H1 (cell line): Measurements from ENCODE around the gene PLEKHA3. TPM values are rescaled to one million over a fixed set of nuclear protein-coding genes. Genes with fewer than 3 reads are reported as not detected.

Experiments
- CTCF ChIA-PET: fragments of 300-600 bp; sonication (Branson Sonifier 250); formaldehyde crosslinking; loops from one replicate; lab custom pipeline; 2021; ENCODE audit not compliant: partially characterized antibody; lab: Charles Lee
- POLR2A ChIA-PET: fragments of 300-600 bp; sonication (Branson Sonifier 250); formaldehyde crosslinking; loops from one replicate; lab custom pipeline; 2021; ENCODE audit warnings: inconsistent platforms; ENCODE audit not compliant: partially characterized antibody; lab: Charles Lee
- DNase-seq, 2 experiments: peaks; one replicate each; pipeline versions ENCODE4 v3.0.0 to v3.0.0-alpha.2; 2010 to 2022; ENCODE audit warnings: low spot score in 2 of 2, low read depth in 1 of 2, mixed read lengths in 1 of 2
- FAIRE-seq: peaks from 2 replicates; lab custom pipeline; 2011; peaks lifted over from hg19 to GRCh38; lab: Jason Lieb, UNC
- H2AFZ ChIP-seq: 2 replicates; pipeline ENCODE4 v1.8.1; 2012; ENCODE audit warnings: low read length, inconsistent platforms
- H2AK5ac ChIP-seq: 2 replicates; pipeline ENCODE4 v1.6.1; 2013; ENCODE audit warnings: low read depth, low read length
- H2BK120ac ChIP-seq: replicated peaks from 2 replicates; pipeline ENCODE3; 2013; ENCODE audit warnings: low read depth, low read length, inconsistent platforms
- H2BK12ac ChIP-seq: 2 replicates; pipeline ENCODE4 v1.6.1; 2013; ENCODE audit warnings: low read depth, low read length
- H2BK15ac ChIP-seq: 2 replicates; pipeline ENCODE4 v1.6.1; 2013; ENCODE audit warnings: low read length
- H2BK20ac ChIP-seq: 2 replicates; pipeline ENCODE4 v1.6.1; 2013; ENCODE audit warnings: low read length
- H2BK5ac ChIP-seq: 2 replicates; pipeline ENCODE4 v1.6.1; 2013; ENCODE audit warnings: low read depth, low read length
- H3K14ac ChIP-seq: 2 replicates; pipeline ENCODE4 v1.6.1; 2013; ENCODE audit warnings: inconsistent platforms; ENCODE audit not compliant: insufficient read length
- H3K18ac ChIP-seq: 2 replicates; pipeline ENCODE4 v1.6.1; 2013; ENCODE audit warnings: low read length; ENCODE audit errors: extremely low read depth
- H3K23ac ChIP-seq: 2 replicates; pipeline ENCODE4 v1.6.1; 2013; ENCODE audit warnings: inconsistent platforms; ENCODE audit not compliant: insufficient read length
- H3K23me2 ChIP-seq: 2 replicates; pipeline ENCODE4 v1.6.1; 2013; ENCODE audit warnings: low read depth, low read length
- H3K27ac ChIP-seq: 2 replicates; pipeline ENCODE4 v1.6.1; 2011; ENCODE audit warnings: low read depth, low read length, inconsistent platforms
- H3K27me3 ChIP-seq, 4 experiments: replicated peaks in 1 of 4; 1 replicate in 1 of 4; 2 replicates in 3 of 4; pipeline versions ENCODE4 v1.6.1 to v1.8.1; 2011 to 2013; ENCODE audit warnings: low read length in 3 of 4, mild to moderate bottlenecking in 3 of 4, inconsistent platforms in 2 of 4, mixed read lengths in 2 of 4, moderate library complexity in 1 of 4; ENCODE audit not compliant: control insufficient read depth in 3 of 4, insufficient read depth in 3 of 4; ENCODE audit errors: extremely low read depth in 1 of 4
- H3K36me3 ChIP-seq, 4 experiments: 2 replicates each; pipeline versions ENCODE4 v1.6.1 to v1.8.1; 2011 to 2013; ENCODE audit warnings: mild to moderate bottlenecking in 4 of 4, low read length in 3 of 4, moderate library complexity in 2 of 4, control low read depth in 1 of 4, inconsistent platforms in 1 of 4; ENCODE audit not compliant: insufficient read depth in 4 of 4, control insufficient read depth in 2 of 4
- H3K4ac ChIP-seq: replicated peaks from 2 replicates; pipeline ENCODE3; 2013; ENCODE audit warnings: low read length, low read depth, mixed read lengths, inconsistent platforms; ENCODE audit not compliant: insufficient read length
- H3K4me1 ChIP-seq, 4 experiments: replicated peaks in 1 of 4; 1 replicate in 1 of 4; 2 replicates in 3 of 4; pipeline versions ENCODE4 v1.6.1 to v1.8.1; 2011 to 2013; ENCODE audit warnings: low read length in 3 of 4, inconsistent platforms in 2 of 4, mixed read lengths in 1 of 4; ENCODE audit not compliant: insufficient read depth in 4 of 4, control insufficient read depth in 3 of 4
- H3K4me2 ChIP-seq, 2 experiments: 2 replicates each; pipeline versions ENCODE4 v1.6.1 to v1.8.1; 2011 to 2013; ENCODE audit warnings: low read depth in 2 of 2, low read length in 2 of 2, control low read depth in 1 of 2, inconsistent platforms in 1 of 2, mild to moderate bottlenecking in 1 of 2; ENCODE audit not compliant: insufficient read depth in 1 of 2
- H3K4me3 ChIP-seq, 4 experiments: fragments of 200-600, 300-600 bp in 1 of 4; sonication (generic), shearing (Covaris generic), sonication (Bioruptor Twin) in 1 of 4; 2 replicates each; pipeline versions ENCODE4 v1.5.1 to v1.8.1; 2011 to 2016; ENCODE audit warnings: low read length in 4 of 4, low read depth in 3 of 4, control low read depth in 2 of 4, inconsistent platforms in 2 of 4, mild to moderate bottlenecking in 2 of 4, mixed read lengths in 1 of 4, moderate library complexity in 1 of 4; ENCODE audit not compliant: insufficient read depth in 2 of 4; ENCODE audit errors: extremely low read depth in 1 of 4
- H3K56ac ChIP-seq: replicated peaks from 2 replicates; pipeline ENCODE3; 2013; ENCODE audit warnings: low read depth, mild to moderate bottlenecking, mixed read lengths, low read length, inconsistent platforms; ENCODE audit not compliant: insufficient read length
- H3K79me1 ChIP-seq: 2 replicates; pipeline ENCODE4 v1.6.1; 2013; ENCODE audit warnings: low read depth, low read length, control low read depth
- H3K79me2 ChIP-seq, 2 experiments: 2 replicates each; pipeline versions ENCODE4 v1.6.1 to v1.8.1; 2012 to 2013; ENCODE audit warnings: low read length in 2 of 2, mild to moderate bottlenecking in 2 of 2, inconsistent platforms in 1 of 2; ENCODE audit not compliant: insufficient read depth in 2 of 2, control insufficient read depth in 1 of 2
- H3K9ac ChIP-seq, 4 experiments: replicated peaks in 1 of 4; 1 replicate in 1 of 4; 2 replicates in 3 of 4; pipeline versions ENCODE4 v1.6.1 to v1.8.1; 2011 to 2013; ENCODE audit warnings: low read depth in 3 of 4, low read length in 3 of 4, control low read depth in 2 of 4, mild to moderate bottlenecking in 2 of 4, moderate library complexity in 2 of 4, inconsistent platforms in 1 of 4; ENCODE audit errors: extremely low read depth in 1 of 4
- H3K9me3 ChIP-seq, 2 experiments: 2 replicates each; pipeline versions ENCODE4 v1.6.1 to v1.8.1; 2012 to 2013; ENCODE audit warnings: mild to moderate bottlenecking in 2 of 2, moderate library complexity in 2 of 2, control low read depth in 1 of 2, inconsistent platforms in 1 of 2, low read depth in 1 of 2, low read length in 1 of 2, mixed read lengths in 1 of 2; ENCODE audit not compliant: insufficient read depth in 2 of 2
- H4K20me1 ChIP-seq, 2 experiments: replicated peaks in 1 of 2; 2 replicates each; pipeline versions ENCODE3 to v1.8.1; 2011 to 2013; ENCODE audit warnings: inconsistent platforms in 2 of 2, low read length in 2 of 2, mild to moderate bottlenecking in 1 of 2; ENCODE audit not compliant: insufficient read depth in 2 of 2, control insufficient read depth in 1 of 2
- H4K5ac ChIP-seq: 2 replicates; pipeline ENCODE4 v1.6.1; 2013; ENCODE audit warnings: low read length, low read depth, mixed read lengths, inconsistent platforms; ENCODE audit not compliant: insufficient read length
- H4K8ac ChIP-seq: 2 replicates; pipeline ENCODE4 v1.8.0; 2013; ENCODE audit warnings: mild to moderate bottlenecking, moderate library complexity, low read length, inconsistent platforms; ENCODE audit not compliant: insufficient read depth; ENCODE audit errors: extremely low read depth
- H4K91ac ChIP-seq: replicated peaks from 2 replicates; pipeline ENCODE3; 2013; ENCODE audit warnings: low read length, mixed read lengths, inconsistent platforms; ENCODE audit not compliant: insufficient read length
- KDM5A ChIP-seq: fragments of 200-600 bp; IDR thresholded peaks from 2 replicates; pipeline ENCODE4 v1.7.1; 2012; ENCODE audit warnings: mild to moderate bottlenecking, low read length, inconsistent platforms, mixed read lengths
- SAP30 ChIP-seq: fragments of 300-600 bp; sonication (generic); IDR thresholded peaks from 2 replicates; pipeline ENCODE4 v1.7.1; 2012; ENCODE audit warnings: low read length, moderate library complexity, mild to moderate bottlenecking, inconsistent platforms; ENCODE audit not compliant: insufficient read depth, insufficient replicate concordance
- SIX5 ChIP-seq: IDR thresholded peaks from 2 replicates; pipeline ENCODE4 v1.6.1; 2011; ENCODE audit warnings: mild to moderate bottlenecking, low read depth, low read length
- polyA plus RNA-seq, 7 experiments: library from polyadenylated mRNA; depleted of rRNA in 3 of 7; stranded (reverse) in 5 of 7; unstranded in 2 of 7; fragments of >200 nt in 5 of 7; fragments of 200-250 nt in 2 of 7; gene quantifications; 1 replicate in 5 of 7; 2 replicates in 1 of 7; 4 replicates in 1 of 7; pipeline versions ENCODE4 v1.2.1 to v1.2.3, GENCODE V29; 2011 to 2013; ENCODE audit warnings: missing spikeins in 2 of 7, mixed read lengths in 2 of 7
- total RNA-seq: library from RNA; stranded (reverse); fragmentation: NEBNext Ultra II Directional; extraction: Animal tissue kit (Norgen Biotek cat#: 25700); gene quantifications from 2 replicates; pipeline ENCODE4 v1.2.1, GENCODE V29; 2021

The PLEKHA3 gene
- total and polyA plus RNA-seq, 2 of the 8 experiments (the other 6 are each of a cell fraction or from before 2014, with no cell fraction given) = 1.9 to 20.1 TPM

DNA sequence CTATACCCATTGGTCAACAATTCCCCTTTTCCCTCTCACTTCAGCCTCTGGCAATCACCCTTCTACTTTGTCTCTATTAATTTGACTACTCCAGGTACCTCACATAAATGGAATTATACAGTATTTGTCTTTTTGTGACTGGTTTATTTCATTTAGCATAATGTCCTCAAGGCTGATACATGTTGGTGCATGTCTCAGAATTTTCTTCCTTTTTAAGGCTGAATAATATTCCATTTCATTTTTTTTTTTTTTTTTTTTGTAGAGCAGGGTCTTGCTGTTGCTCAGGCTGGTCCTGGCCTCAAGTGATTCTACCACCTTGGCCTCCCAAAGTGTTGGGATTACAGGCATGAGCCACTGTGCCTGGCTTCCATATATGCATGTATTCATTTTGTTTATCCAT lies 3.8 kb upstream of the PLEKHA3 start:
- Histone ChIP-seq H2BK120ac (no peak overlapping the region), H2AFZ (no peak overlapping the region), H3K23ac (no peak overlapping the region), H3K4me1 (peaks cover 0 to 4% (median 1%) of the 10 kb centered on the region in 4 experiments; a peak in 1 of 7 replicates), H3K56ac (no peak overlapping the region), H3K79me1 (no peaks in the 10 kb centered on the region; the same call in 1 of the 2 replicates), H3K4ac (no peak overlapping the region), H4K8ac (no peak overlapping the region), H3K27ac (no peak overlapping the region), H4K20me1 (peaks cover 0 to 2% of the 10 kb centered on the region in 2 experiments), H3K14ac (no peak overlapping the region), H3K23me2 (peaks cover 9% of the 10 kb centered on the region), H2AK5ac (no peak overlapping the region), H3K36me3 (no peaks in the 10 kb centered on the region), H3K27me3 (no peaks in the 10 kb centered on the region; a peak in 2 of 7 replicates), H2BK12ac (no peak overlapping the region), H4K5ac (no peak overlapping the region), H4K91ac (no peak overlapping the region), H2BK20ac (no peak overlapping the region), H3K79me2 (peaks cover 0 to 3% of the 10 kb centered on the region in 2 experiments; a peak in 2 of 4 replicates), H3K18ac (no peak overlapping the region), H3K9ac (no peak overlapping the region), H3K4me3 (no peak overlapping the region), H3K4me2 (no peak overlapping the region), H3K9me3 (no peaks in the 10 kb centered on the region), H2BK15ac (no peak overlapping the region), H2BK5ac (no peak overlapping the region)
- no peak for FAIRE-seq
- DNase-seq = no peak
- TF ChIP-seq KDM5A (no peak), SIX5 (no peak), SAP30 (no peak)
- CTCF ChIA-PET = no interaction called here
- POLR2A ChIA-PET = interaction anchor here (1.0 kb wide), 1 partner anchor 37 kb away, joined by 3 read pairs; no protein-coding TSS in a partner anchor
